Lung (tissue), 16 donors: ENCODE measurements around the gene PRKAR1B. TPM values are rescaled to one million over a fixed set of nuclear protein-coding genes. Genes with fewer than 3 reads are reported as not detected.

Experiments used
- ATAC-seq: fragments of 200-7000 bp; cut with Tn5 transposase; one replicate; pipeline ENCODE4 v1.9.1; 2020; ENCODE audit warnings: moderate number of reproducible peaks; ENCODE audit not compliant: insufficient read depth, low FRiP score
- DNase-seq, 3 donors: peaks; one replicate each; pipeline ENCODE4 v3.0.0-alpha.2; 2013 to 2017
- H3K27ac ChIP-seq, 2 donors: one replicate each; pipeline ENCODE4 v1.5.1; 2013; ENCODE audit warnings: mild to moderate bottlenecking in 2 of 2, moderate library complexity in 2 of 2, control low read depth in 1 of 2, inconsistent platforms in 1 of 2, low read depth in 1 of 2, low read length in 1 of 2
- H3K27me3 ChIP-seq, 3 donors: one replicate each; pipeline ENCODE4 v1.5.1; 2013; ENCODE audit warnings: low read length in 2 of 3; ENCODE audit not compliant: control insufficient read depth in 3 of 3, insufficient read depth in 3 of 3
- H3K36me3 ChIP-seq, 4 donors: one replicate each; pipeline ENCODE4 v1.5.1; 2013; ENCODE audit warnings: low read length in 4 of 4, mild to moderate bottlenecking in 1 of 4, moderate library complexity in 1 of 4; ENCODE audit not compliant: control insufficient read depth in 4 of 4, insufficient read depth in 4 of 4
- H3K4me1 ChIP-seq, 5 donors: one replicate each; pipeline ENCODE4 v1.5.1; 2013; ENCODE audit warnings: low read length in 5 of 5, mild to moderate bottlenecking in 2 of 5, moderate library complexity in 1 of 5; ENCODE audit not compliant: control insufficient read depth in 5 of 5, insufficient read depth in 5 of 5
- H3K4me3 ChIP-seq: one replicate; pipeline ENCODE4 v1.5.1; 2013; ENCODE audit warnings: mild to moderate bottlenecking, control low read depth, moderate library complexity
- H3K9ac ChIP-seq, 2 donors: one replicate each; pipeline ENCODE4 v1.5.1; 2013; ENCODE audit warnings: low read length in 2 of 2, control low read depth in 1 of 2; ENCODE audit not compliant: insufficient read depth in 1 of 2
- H3K9me3 ChIP-seq, 4 donors: one replicate each; pipeline ENCODE4 v1.5.1; 2013; ENCODE audit warnings: low read length in 3 of 4, mild to moderate bottlenecking in 1 of 4, moderate library complexity in 1 of 4; ENCODE audit not compliant: control insufficient read depth in 4 of 4, insufficient read depth in 3 of 4
- WGBS, 2 donors: extraction: QIAGEN DNeasy Blood & Tissue Kit; methylation state at CpG; one replicate each; pipeline ENCODE4 v1.1.7; 2013; 5-methylcytosine and 5-hydroxymethylcytosine counted together
- long read RNA-seq, 5 donors: transcript quantifications; one replicate each; lab custom pipeline, GENCODE V29; 2026
- polyA plus RNA-seq, 2 donors: library from polyadenylated mRNA; stranded (reverse); fragments of 200-250 nt; gene quantifications; one replicate each; pipeline ENCODE4 v1.2.1, GENCODE V29; 2013
- total RNA-seq, 2 donors: library from RNA; depleted of rRNA in 1 of 2; stranded (reverse); fragments of >200 nt in 1 of 2; gene quantifications; one replicate each; pipeline ENCODE4 v1.2.1, GENCODE V29; 2014 to 2021
- TF ChIP-seq, protein P1 (sequence below): IDR thresholded peaks from 2 replicates; pipeline ENCODE4 v1.5.1; 2012; ENCODE audit warnings: mild to moderate bottlenecking; ENCODE audit errors: control extremely low read depth, extremely low read depth
- donor health status: control.
- donor health status: control.
- donor health status: Bipolar disorder and iron deficiency.
- donor health status: healthy.
- donor health status: DM: yes; HTN: yes; CAD: no.

Gene PRKAR1B
- total RNA-seq: 10 to 100 TPM; 14.7 to 32.0 TPM
- 10 to 100 TPM; 11.3 to 17.8 TPM for polyA plus RNA-seq
- long read RNA-seq, donor 1, transcript PRKAR1B-201 (11 exons, 2,007 nt): major isoform, 7 of 9 reads
- long read RNA-seq, donor 1, partial matches to known transcripts: 0 of 9 reads
- long read RNA-seq, donor 1, other reads (novel, unspliced or antisense): 0 of 9 reads
- long read RNA-seq, donor 2, partial matches to known transcripts: 0 of 1 reads
- long read RNA-seq, donor 2, other reads (novel, unspliced or antisense): 0 of 1 reads
- long read RNA-seq, donor 3, partial matches to known transcripts: 0 of 3 reads
- long read RNA-seq, donor 3, other reads (novel, unspliced or antisense): 0 of 3 reads
- long read RNA-seq, donor 4, partial matches to known transcripts: 0 of 1 reads
- long read RNA-seq, donor 4, other reads (novel, unspliced or antisense): 0 of 1 reads
- long read RNA-seq, donor 5, transcript PRKAR1B-201 (11 exons, 2,007 nt): major isoform, 9 of 65 reads
- long read RNA-seq, donor 5, partial matches to known transcripts: 52 of 65 reads
- long read RNA-seq, donor 5, other reads (novel, unspliced or antisense): 0 of 65 reads

DNA sequence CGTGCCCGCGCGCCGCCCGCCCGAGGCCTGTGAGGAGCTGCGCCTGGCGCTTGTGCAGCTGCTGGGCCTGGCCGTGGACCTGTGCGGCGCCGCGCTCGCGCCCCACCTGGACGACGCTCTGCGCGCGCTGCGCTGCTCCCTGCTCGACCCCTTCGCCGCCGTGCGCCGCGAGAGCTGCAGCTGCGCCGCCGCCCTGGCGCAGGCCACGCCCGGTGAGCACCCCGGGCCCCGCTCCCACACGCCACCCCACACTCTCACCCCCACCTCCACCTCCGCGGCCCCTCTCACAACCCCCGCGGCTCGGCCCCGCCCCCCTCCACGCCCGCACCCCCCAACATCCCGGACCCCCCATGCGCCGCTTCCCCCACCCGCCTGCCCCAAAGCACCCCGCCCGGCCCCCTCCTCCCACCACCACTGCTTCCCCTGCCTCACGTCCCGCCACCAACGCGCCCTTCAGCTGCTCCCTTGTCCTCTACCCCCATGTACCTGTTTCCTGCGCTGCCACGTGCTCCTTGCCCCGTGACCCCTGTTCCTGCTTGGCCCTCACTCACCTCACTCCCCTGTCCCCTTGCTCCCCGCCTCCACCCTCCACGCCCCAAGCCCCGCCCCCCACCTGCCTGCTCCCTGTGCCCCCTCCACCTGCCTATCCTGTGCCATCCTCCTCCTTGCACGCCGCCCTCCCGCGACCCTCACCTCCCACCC lies at the start of gene PRKAR1B:
PRKAR1B (minus strand) TSS at position 178 of the 702 bp plus-strand sequence. CDS start 15,776 bp downstream, outside the sequence.
- WGBS, 2 donors: 1% methylated on average over 49 to 66 of the region's 66 CpGs
- ATAC-seq (no peak), DNase-seq (no peak)
- H3K4me3 ChIP-seq: peak within 1 kb of the TSS; percentile 70
- peaks cover 0 to 15% (median 6%) of the 10 kb centered on the region in 4 donors for H3K36me3 ChIP-seq
- no peaks in the 10 kb centered on the region for H3K9me3 ChIP-seq
- peaks cover 4 to 15% (median 6%) of the 10 kb centered on the region in 5 donors for H3K4me1 ChIP-seq
- peak within 1 kb of the TSS; percentile 78 to 81 for H3K27ac ChIP-seq
- no peaks in the 10 kb centered on the region for H3K27me3 ChIP-seq
- TF ChIP-seq, protein P1, sequence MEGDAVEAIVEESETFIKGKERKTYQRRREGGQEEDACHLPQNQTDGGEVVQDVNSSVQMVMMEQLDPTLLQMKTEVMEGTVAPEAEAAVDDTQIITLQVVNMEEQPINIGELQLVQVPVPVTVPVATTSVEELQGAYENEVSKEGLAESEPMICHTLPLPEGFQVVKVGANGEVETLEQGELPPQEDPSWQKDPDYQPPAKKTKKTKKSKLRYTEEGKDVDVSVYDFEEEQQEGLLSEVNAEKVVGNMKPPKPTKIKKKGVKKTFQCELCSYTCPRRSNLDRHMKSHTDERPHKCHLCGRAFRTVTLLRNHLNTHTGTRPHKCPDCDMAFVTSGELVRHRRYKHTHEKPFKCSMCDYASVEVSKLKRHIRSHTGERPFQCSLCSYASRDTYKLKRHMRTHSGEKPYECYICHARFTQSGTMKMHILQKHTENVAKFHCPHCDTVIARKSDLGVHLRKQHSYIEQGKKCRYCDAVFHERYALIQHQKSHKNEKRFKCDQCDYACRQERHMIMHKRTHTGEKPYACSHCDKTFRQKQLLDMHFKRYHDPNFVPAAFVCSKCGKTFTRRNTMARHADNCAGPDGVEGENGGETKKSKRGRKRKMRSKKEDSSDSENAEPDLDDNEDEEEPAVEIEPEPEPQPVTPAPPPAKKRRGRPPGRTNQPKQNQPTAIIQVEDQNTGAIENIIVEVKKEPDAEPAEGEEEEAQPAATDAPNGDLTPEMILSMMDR: no peak
- no peak within 1 kb of the TSS for H3K9ac ChIP-seq

DNA sequence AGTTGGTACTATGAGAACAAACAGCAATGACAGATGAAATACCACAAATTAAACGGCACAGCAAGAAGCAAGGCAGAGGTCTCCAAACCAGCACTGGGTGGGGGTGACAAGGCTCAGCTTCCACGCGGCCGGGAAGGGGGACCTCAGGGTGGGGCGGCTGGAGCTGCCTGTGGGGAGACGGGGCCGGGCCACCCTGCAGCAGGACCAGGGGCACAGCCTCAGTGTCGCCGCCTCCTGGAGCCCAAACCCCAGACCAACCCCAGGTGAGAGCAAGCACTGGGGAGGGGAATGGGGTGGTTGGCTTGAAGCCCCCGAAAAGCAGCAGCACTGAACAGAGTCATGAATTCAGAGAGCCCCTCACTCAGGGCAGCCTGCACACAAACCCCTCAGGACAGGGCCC lies 49.3 kb upstream of the PRKAR1B start:
- H3K4me3 ChIP-seq: no peak overlapping the region
- H3K27me3 ChIP-seq: no peaks in the 10 kb centered on the region
- TF ChIP-seq, protein P1: no peak
- peaks cover 3 to 9% (median 5%) of the 10 kb centered on the region in 5 donors for H3K4me1 ChIP-seq
- 94 to 96% methylated on average over 10 of the region's 10 CpGs for WGBS, 2 donors
- no peak overlapping the region for H3K27ac ChIP-seq
- H3K36me3 ChIP-seq: peaks cover 2 to 27% (median 14%) of the 10 kb centered on the region in 4 donors
- H3K9me3 ChIP-seq: no peaks in the 10 kb centered on the region
- no peak for DNase-seq
- no peak for ATAC-seq
- H3K9ac ChIP-seq: no peak overlapping the region

DNA sequence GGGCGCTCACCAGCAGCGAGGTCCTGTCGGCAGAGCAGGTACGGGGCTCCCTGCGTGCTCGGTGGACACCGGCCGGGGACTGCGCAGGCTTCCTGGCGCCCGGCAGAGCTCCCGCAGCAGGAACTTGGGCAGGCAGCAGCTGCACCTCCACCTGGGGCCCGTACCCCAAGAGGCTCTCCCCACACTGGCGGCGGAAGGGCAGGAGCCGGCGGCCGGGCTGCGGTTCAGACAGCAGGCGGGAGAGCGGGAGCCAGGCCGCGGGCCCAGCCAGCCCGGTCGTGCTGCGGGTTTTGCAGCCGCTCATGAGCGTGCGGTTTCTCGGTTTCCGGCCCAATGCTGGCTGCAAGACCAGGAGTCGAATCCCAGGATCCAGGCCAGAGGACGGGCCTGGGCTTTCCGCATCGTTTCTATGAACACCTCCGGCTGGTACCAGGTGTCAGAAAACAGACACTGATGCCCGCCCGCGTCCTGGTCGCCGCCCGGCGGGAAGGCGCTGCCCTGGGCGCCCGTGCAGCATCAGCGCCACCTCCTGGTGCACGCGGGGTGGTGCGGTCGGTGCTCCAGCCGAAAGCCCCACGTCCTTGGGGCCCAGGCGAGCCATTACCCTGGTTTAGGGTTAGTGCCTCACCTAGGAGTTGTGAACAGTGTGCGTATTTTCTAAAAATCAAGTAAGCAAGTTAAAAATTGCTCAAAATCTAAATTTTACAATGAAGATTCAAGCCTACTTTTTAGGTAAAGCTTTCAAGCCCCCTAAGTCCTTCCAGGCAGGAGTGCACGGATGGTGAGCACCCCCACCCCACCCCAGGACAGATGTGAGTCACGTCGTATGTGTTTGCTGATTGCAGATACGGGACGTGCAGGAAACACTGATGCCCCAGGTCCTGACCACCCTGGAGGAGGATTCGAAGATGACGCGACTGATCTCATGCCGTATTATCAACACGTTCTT lies 47.4 kb upstream of the PRKAR1B start:
- Histone ChIP-seq H3K36me3 (peaks cover 2 to 29% (median 9%) of the 10 kb centered on the region in 4 donors), H3K4me3 (no peak overlapping the region), H3K27ac (no peak overlapping the region), H3K9ac (no peak overlapping the region), H3K9me3 (no peaks in the 10 kb centered on the region), H3K4me1 (peaks cover 7 to 23% (median 15%) of the 10 kb centered on the region in 5 donors), H3K27me3 (no peaks in the 10 kb centered on the region)
- TF ChIP-seq, protein P1: peak; percentile 82
- ATAC-seq (no peak), DNase-seq (peak; percentile 40 to 65 (median 43))
- 70 to 73% methylated on average over 64 to 65 of the region's 65 CpGs for WGBS, 2 donors
